Inferior parietal cortex (tissue), 1 donor: Measurements from ENCODE around the gene KCNJ12.
"Not testable (repeated sequence)": the region's sequence is repeated elsewhere in the genome, so short reads cannot be mapped to it uniquely, and the experiment has no call there.

Experiments used
- DNase-seq: peaks from one replicate; pipeline ENCODE4 v3.0.0-alpha.2; 2016; ENCODE audit errors: extremely low spot score

KCNJ12 gene

GRCh38 chr17:21449891-21450290 lies 73.7 kb downstream of the KCNJ12 start:
- DNase-seq, result not testable (repeated sequence)

- no peak for DNase-seq
Measured at GRCh38 chr17:21451975-21452374, 75.8 kb downstream of the KCNJ12 start.

GRCh38 chr17:21452377-21453143 lies 76.4 kb downstream of the KCNJ12 start:
- DNase-seq, result peak; percentile 83

- no peak for DNase-seq
Measured at GRCh38 chr17:21453144-21453898, 77.2 kb downstream of the KCNJ12 start.

- not testable (repeated sequence) for DNase-seq
Measured at GRCh38 chr17:21454006-21454405, 77.8 kb downstream of the KCNJ12 start.

GRCh38 chr17:21454441-21454840 lies 78.3 kb downstream of the KCNJ12 start:
- no peak for DNase-seq

GRCh38 chr17:21455761-21456160 lies 79.6 kb downstream of the KCNJ12 start:
- no peak for DNase-seq

GRCh38 chr17:21456449-21456848 lies 80.3 kb downstream of the KCNJ12 start:
- not testable (repeated sequence) for DNase-seq

- peak; percentile 74 for DNase-seq
Measured at GRCh38 chr17:21457051-21458026, 81.2 kb downstream of the KCNJ12 start.

GRCh38 chr17:21458054-21458453 lies 81.9 kb downstream of the KCNJ12 start:
- DNase-seq, result no peak

GRCh38 chr17:21459536-21459935 lies 83.4 kb downstream of the KCNJ12 start:
- DNase-seq, result no peak

- no peak for DNase-seq
Measured at GRCh38 chr17:21460358-21460757, 84.2 kb downstream of the KCNJ12 start.

- DNase-seq, result no peak
Measured at GRCh38 chr17:21462237-21462636, 86.1 kb downstream of the KCNJ12 start.

GRCh38 chr17:21463204-21463661 lies 87.1 kb downstream of the KCNJ12 start:
- DNase-seq, result no peak

- no peak for DNase-seq
Measured at GRCh38 chr17:21463779-21464407, 87.7 kb downstream of the KCNJ12 start.

GRCh38 chr17:21464611-21465021 lies 88.5 kb downstream of the KCNJ12 start:
- DNase-seq, result no peak

- no peak for DNase-seq
Measured at GRCh38 chr17:21466550-21466949, 90.4 kb downstream of the KCNJ12 start.

- DNase-seq, result no peak
Measured at GRCh38 chr17:21467196-21467595, 91.0 kb downstream of the KCNJ12 start.

GRCh38 chr17:21467739-21468490 lies 91.8 kb downstream of the KCNJ12 start:
- no peak for DNase-seq
